A549 (cell line): Measurements from ENCODE around the gene BEND5. TPM values are rescaled to one million over a fixed set of nuclear protein-coding genes. Genes with fewer than 3 reads are reported as not detected.

Experiments
- ATAC-seq, 2 experiments: fragments of 200-7000 bp in 1 of 2; fragments of >200 bp in 1 of 2; cut with Nextera tagmentation in 1 of 2; cut with Tn5 transposase in 1 of 2; 3 replicates each; pipeline versions ENCODE4 v1.8.0 to v1.9.1; 2018 to 2020; ENCODE audit warnings: mild to moderate bottlenecking in 1 of 2, moderate library complexity in 1 of 2
- CTCF ChIA-PET: fragments of 300-600 bp; sonication (Branson Sonifier 250); formaldehyde crosslinking; extraction: SDS; loops from one replicate; lab custom pipeline; 2021; ENCODE audit warnings: antibody characterized with exemption, inconsistent platforms; lab: Yijun Ruan, JAX
- POLR2A ChIA-PET: fragments of 350-600 bp; formaldehyde crosslinking; extraction: SDS; loops from one replicate; lab custom pipeline; 2021; ENCODE audit warnings: antibody characterized with exemption, inconsistent platforms; lab: Yijun Ruan, JAX
- DNase-seq, 2 experiments: peaks; one replicate each; pipeline versions ENCODE4 v3.0.0 to v3.0.0-alpha.2; 2011 to 2016; ENCODE audit warnings: low read depth in 1 of 2, low spot score in 1 of 2
- FAIRE-seq: peaks from 2 replicates; lab custom pipeline; 2011; peaks lifted over from hg19 to GRCh38; lab: Jason Lieb, UNC
- H3K27ac ChIP-seq, 2 experiments: fragments of >200 bp; sonication (Bioruptor Twin); formaldehyde crosslinking; 3 replicates each; pipeline ENCODE4 v1.5.1; 2016 to 2017
- H3K4me1 ChIP-seq: fragments of >200 bp; sonication (Bioruptor Twin); formaldehyde crosslinking; 3 replicates; pipeline ENCODE4 v1.6.1; 2016
- H3K4me2 ChIP-seq: fragments of >200 bp; sonication (Bioruptor Twin); formaldehyde crosslinking; 3 replicates; pipeline ENCODE4 v1.6.1; 2016
- H3K4me3 ChIP-seq: fragments of >200 bp; sonication (Bioruptor Twin); formaldehyde crosslinking; 3 replicates; pipeline ENCODE4 v1.5.1; 2016
- H3K9me3 ChIP-seq: fragments of >200 bp; sonication (Bioruptor Twin); formaldehyde crosslinking; 3 replicates; pipeline ENCODE4 v1.6.1; 2016
- CBX2 ChIP-seq: fragments of 200-600 bp; sonication (generic); IDR thresholded peaks from 2 replicates; pipeline ENCODE4 v1.6.1; 2016; ENCODE audit warnings: low read depth, mild to moderate bottlenecking, borderline replicate concordance
- CBX8 ChIP-seq: fragments of 200-600 bp; sonication (generic); IDR thresholded peaks from 2 replicates; pipeline ENCODE4 v1.6.1; 2016
- CHD4 ChIP-seq: fragments of 200-600 bp; sonication (generic); IDR thresholded peaks from 2 replicates; pipeline ENCODE4 v1.6.1; 2016; ENCODE audit warnings: antibody characterized with exemption, mild to moderate bottlenecking, borderline replicate concordance
- CTCF ChIP-seq: fragments of >200 bp; sonication (Bioruptor Twin); formaldehyde crosslinking; IDR thresholded peaks from 3 replicates; pipeline ENCODE4 v1.5.1; 2016
- EHMT2 ChIP-seq: fragments of 200-600 bp; sonication (generic); IDR thresholded peaks from 2 replicates; pipeline ENCODE4 v1.6.1; 2016; ENCODE audit warnings: antibody characterized with exemption, low read depth, mild to moderate bottlenecking, moderate library complexity
- ESRRA ChIP-seq: fragments of 150-350 bp; IDR thresholded peaks from 2 replicates; pipeline ENCODE4 v1.6.1; 2014; ENCODE audit warnings: mild to moderate bottlenecking, low read length, borderline replicate concordance
- FOSB ChIP-seq: fragments of 250-450 bp; sonication (Bioruptor Pico); IDR thresholded peaks from 2 replicates; pipeline ENCODE4 v1.5.0; 2020; ENCODE audit warnings: mild to moderate bottlenecking, moderate library complexity
- FOSL2 ChIP-seq, 2 experiments: fragments of 450-650 bp in 1 of 2; fragments of >200 bp in 1 of 2; sonication (Bioruptor Twin) in 1 of 2; formaldehyde crosslinking; IDR thresholded peaks; 2 replicates each; pipeline versions ENCODE4 v1.5.0 to v1.6.1; 2016 to 2020; ENCODE audit warnings: mild to moderate bottlenecking in 1 of 2, moderate library complexity in 1 of 2
- GATA3 ChIP-seq: IDR thresholded peaks from 2 replicates; pipeline ENCODE4 v1.6.1; 2012; ENCODE audit warnings: borderline replicate concordance
- JUNB ChIP-seq: fragments of >200 bp; sonication (Bioruptor Twin); formaldehyde crosslinking; IDR thresholded peaks from 2 replicates; pipeline ENCODE4 v1.6.1; 2016
- KDM1A ChIP-seq: fragments of 200-600 bp; sonication (generic); IDR thresholded peaks from 2 replicates; pipeline ENCODE4 v1.6.1; 2016; ENCODE audit warnings: low read depth, mild to moderate bottlenecking
- MYC ChIP-seq: IDR thresholded peaks from 2 replicates; pipeline ENCODE4 v1.6.1; 2012; ENCODE audit warnings: mild to moderate bottlenecking, inconsistent platforms, low read length, improper control_type of control experiment, borderline replicate concordance
- NFE2L2 ChIP-seq: fragments of 150-350 bp; conservative IDR thresholded peaks from 2 replicates; pipeline ENCODE4 v1.6.1; 2014; ENCODE audit warnings: low read length
- NPAS2 ChIP-seq: fragments of 250-450 bp; sonication (Bioruptor Pico); IDR thresholded peaks from 2 replicates; pipeline ENCODE4 v1.8.0; 2022; ENCODE audit warnings: mild to moderate bottlenecking, moderate library complexity, borderline replicate concordance
- NR3C1 ChIP-seq: fragments of >200 bp; sonication (Bioruptor Twin); formaldehyde crosslinking; IDR thresholded peaks from 3 replicates; pipeline ENCODE4 v1.6.1; 2017
- POLR2AphosphoS2 ChIP-seq: conservative IDR thresholded peaks from 2 replicates; pipeline ENCODE4 v1.6.1; 2012; ENCODE audit warnings: low read length, improper control_type of control experiment, inconsistent platforms
- RARB ChIP-seq: fragments of 250-450 bp; sonication (Bioruptor Pico); IDR thresholded peaks from 2 replicates; pipeline ENCODE4 v1.8.0; 2021; ENCODE audit warnings: mild to moderate bottlenecking, moderate library complexity
- RCOR1 ChIP-seq: fragments of 150-350 bp; IDR thresholded peaks from 2 replicates; pipeline ENCODE4 v1.6.1; 2014; ENCODE audit warnings: antibody characterized with exemption, low read length, low read depth
- RFX5 ChIP-seq: fragments of 450-650 bp; IDR thresholded peaks from 2 replicates; pipeline ENCODE4 v1.7.1; 2014; ENCODE audit warnings: antibody characterized with exemption, mild to moderate bottlenecking, moderate library complexity
- RNF2 ChIP-seq: fragments of 200-600 bp; sonication (generic); IDR thresholded peaks from 2 replicates; pipeline ENCODE4 v1.6.1; 2016; ENCODE audit warnings: low read depth, mild to moderate bottlenecking, antibody characterized with exemption, moderate library complexity, borderline replicate concordance
- TP53 ChIP-seq: fragments of 250-450 bp; sonication (Bioruptor Pico); IDR thresholded peaks from 2 replicates; pipeline ENCODE4 v1.5.0; 2021; ENCODE audit warnings: mild to moderate bottlenecking, moderate library complexity
- USF2 ChIP-seq: fragments of 450-650 bp; IDR thresholded peaks from 2 replicates; pipeline ENCODE4 v1.6.1; 2014; ENCODE audit warnings: antibody characterized with exemption
- ZNF302 ChIP-seq: fragments of 250-450 bp; sonication (Bioruptor Pico); IDR thresholded peaks from 2 replicates; pipeline ENCODE4 v1.9.0; 2021; ENCODE audit warnings: inconsistent platforms, mild to moderate bottlenecking, moderate library complexity
- ZSCAN20 ChIP-seq: fragments of 250-450 bp; sonication (Bioruptor Pico); IDR thresholded peaks from 2 replicates; pipeline ENCODE4 v1.8.0; 2022; ENCODE audit warnings: mild to moderate bottlenecking, moderate library complexity
- WGBS: methylation state at CpG from one replicate; pipeline ENCODE4 v1.1.6; 2017; ENCODE audit errors: missing lambda C conversion rate; 5-methylcytosine and 5-hydroxymethylcytosine counted together
- polyA plus RNA-seq, 4 experiments: library from polyadenylated mRNA; depleted of rRNA in 3 of 4; stranded (reverse); fragments of >200 nt; fragmentation: RNase III in 1 of 4; extraction: RNeasy Plus Mini Kit Qiagen cat#74134 plus additional on column Dnase treatment in 1 of 4; gene quantifications; 2 replicates in 3 of 4; 3 replicates in 1 of 4; pipeline ENCODE4 v1.2.3, GENCODE V29; 2011 to 2017

Gene BEND5
- polyA plus RNA-seq, 2 of the 4 experiments (the other 2 are of a cell fraction) = not detected

GRCh38 chr1:48686159-48686558 lies 90.5 kb downstream of the BEND5 start:
- CTCF ChIA-PET = interaction anchor here (1.1 to 1.7 kb wide), 2 partner anchors 9 to 12 kb away, joined by 3 to 12 read pairs; no protein-coding TSS in a partner anchor
- FAIRE-seq (no peak), DNase-seq (no peak), ATAC-seq (no peak)
- no peaks in the 10 kb centered on the region for H3K4me1 ChIP-seq
- H3K9me3 ChIP-seq = no peaks in the 10 kb centered on the region
- no peak overlapping the region for H3K4me2 ChIP-seq
- POLR2A ChIA-PET = no interaction called here
- 52% methylated on average over 5 of the region's 5 CpGs for WGBS
- no peak overlapping the region for H3K27ac ChIP-seq
- no peak overlapping the region for H3K4me3 ChIP-seq
- TF ChIP-seq FOSL2 (IDR thresholded peaks at IDR 0.05) (no peak), FOSL2 (CRISPR knock-in tag; IDR thresholded peaks at IDR 0.05) (no peak), ESRRA (no peak)

- POLR2A ChIA-PET = no interaction called here
- Histone ChIP-seq H3K4me1 (no peaks in the 10 kb centered on the region), H3K27ac (no peak overlapping the region), H3K9me3 (no peaks in the 10 kb centered on the region)
- FAIRE-seq (no peak), DNase-seq (no peak)
- CTCF ChIA-PET = no interaction called here
- 59% methylated on average over 4 of the region's 4 CpGs for WGBS
- TF ChIP-seq ZNF302 (CRISPR knock-in tag) (no peak), KDM1A (no peak), TP53 (no peak), POLR2AphosphoS2 (no peak), GATA3 (no peak), CBX2 (no peak)
- TF ChIP-seq, all 56 proteins: peak for 0
- Histone ChIP-seq H3K4me3 (no peak overlapping the region), H3K4me2 (no peak overlapping the region)
- no peak for ATAC-seq
Observed at GRCh38 chr1:48684381-48684780, 92.3 kb downstream of the BEND5 start.

- H3K4me3 ChIP-seq = no peak overlapping the region
- no peak for TF ChIP-seq KDM1A
- TF ChIP-seq CBX8 = no peak
- TF ChIP-seq RCOR1 = no peak
- TF ChIP-seq ZNF302 (CRISPR knock-in tag) = no peak
- no peak for TF ChIP-seq CHD4
- TF ChIP-seq RFX5 = no peak
- TF ChIP-seq RNF2 = no peak
- no peak for TF ChIP-seq FOSB (CRISPR knock-in tag)
- TF ChIP-seq NFE2L2 = no peak
- TF ChIP-seq ZSCAN20 (CRISPR knock-in tag) = no peak
- TF ChIP-seq NPAS2 = no peak
- TF ChIP-seq EHMT2 = no peak
- no peak for TF ChIP-seq NR3C1
- no peak for TF ChIP-seq USF2
- TF ChIP-seq RARB = no peak
- TF ChIP-seq CTCF = no peak
- TF ChIP-seq JUNB = no peak
- no peak for TF ChIP-seq MYC
- H3K4me1 ChIP-seq = no peaks in the 10 kb centered on the region
- DNase-seq (no peak), FAIRE-seq (no peak), ATAC-seq (no peak)
- ChIA-PET CTCF (no interaction called here), POLR2A (no interaction called here)
- H3K9me3 ChIP-seq = no peaks in the 10 kb centered on the region
- H3K27ac ChIP-seq = no peak overlapping the region
- 62% methylated on average over 3 of the region's 3 CpGs for WGBS
- no peak overlapping the region for H3K4me2 ChIP-seq
Observed at GRCh38 chr1:48683839-48684238, 92.9 kb downstream of the BEND5 start.
